ENCODE measurements around the gene NEU4. TPM values are rescaled to one million over a fixed set of nuclear protein-coding genes. Genes with fewer than 3 reads are reported as not detected.

NEU4 gene
- total and polyA plus RNA-seq, 2 of the 4 experiments (the other 2 are of a cell fraction) = not detected

GRCh38 chr2:241812730-241813643, 4.0 kb downstream of the NEU4 start:
- Histone ChIP-seq H2AFZ (replicated peaks; ENCODE audit: low read length, poor library complexity) (no peak overlapping the region), H3K56ac (ENCODE audit: extremely low read depth, insufficient read depth, low read length) (no peak overlapping the region), H2BK15ac (ENCODE audit: low read depth, low read length) (no peak overlapping the region), H3K9me1 (ENCODE audit: insufficient read depth, low read length) (no peaks in the 10 kb centered on the region), H2BK120ac (ENCODE audit: low read depth, low read length) (no peak overlapping the region), H4K20me1 (ENCODE audit: insufficient read depth, low read length) (no peaks in the 10 kb centered on the region; the same call in 1 of the 2 replicates), H3K4me1 (ENCODE audit: control insufficient read depth, insufficient read depth, low read length) (no peaks in the 10 kb centered on the region), H2AK9ac (replicated peaks; ENCODE audit: low read depth, low read length, poor library complexity) (no peak overlapping the region), H4K91ac (ENCODE audit: insufficient read depth, low read depth, low read length) (no peak overlapping the region), H3K79me1 (ENCODE audit: low read depth in 1 of 2, low read length in 2 of 2) (no peaks in the 10 kb centered on the region), H4K5ac (ENCODE audit: low read depth, low read length) (no peak overlapping the region), H2AK5ac (ENCODE audit: low read depth, low read length) (no peak overlapping the region), H3K9me3 (ENCODE audit: control insufficient read depth, insufficient read depth, low read length) (no peaks in the 10 kb centered on the region), H3K4ac (ENCODE audit: low read depth, low read length) (no peak overlapping the region), H2BK20ac (ENCODE audit: low read depth, low read length) (no peak overlapping the region), H3K4me3 (ENCODE audit: insufficient read depth, low read depth, low read length) (no peak overlapping the region), H3K9ac (ENCODE audit: low read depth, low read length) (no peak overlapping the region), H2BK5ac (ENCODE audit: low read depth, low read length, poor library complexity, severe bottlenecking) (no peak overlapping the region), H3K36me3 (ENCODE audit: control insufficient read depth, insufficient read depth, low read length) (no peaks in the 10 kb centered on the region), H3K18ac (ENCODE audit: low read depth, low read length) (no peak overlapping the region), H3K27me3 (ENCODE audit: control insufficient read depth, insufficient read depth, low read length) (peaks cover 20% of the 10 kb centered on the region), H3K27ac (ENCODE audit: insufficient read depth, low read length) (no peak overlapping the region), H3K14ac (replicated peaks; ENCODE audit: low read depth, low read length) (no peak overlapping the region), H4K8ac (ENCODE audit: low read depth in 2 of 2, low read length in 2 of 2) (no peak overlapping the region), H3K4me2 (ENCODE audit: low read depth, low read length) (no peak overlapping the region), H3K23ac (ENCODE audit: low read depth, low read length) (no peak overlapping the region)
- dilution Hi-C loops (cut with HindIII; ENCODE audit: low sequenced_read_pairs, unreplicated experiment) = no loop called here
- no peak for DNase-seq
- intact Hi-C loops (cut with micrococcal nuclease) = no loop called here
- BruUV-seq (replicated peaks) = no TSS peak
- no peak for ATAC-seq (ENCODE audit: low read depth)
- in situ Hi-C loops (cut with MboI; ENCODE audit: low sequenced_read_pairs) = no loop called here
- CTCF ChIA-PET = no interaction called here
- POLR2A ChIA-PET (ENCODE audit: unreplicated experiment) = no interaction called here
- 78% methylated on average over 27 of the region's 40 CpGs; no CpG with 5 or more reads in 1 of the 2 experiments for WGBS, 2 experiments (ENCODE audit: extremely low coverage in 2 of 2, insufficient read length in 1 of 2)
- TF ChIP-seq ELK1 (IDR thresholded peaks at IDR 0.05; ENCODE audit: borderline replicate concordance, low read depth, low read length) = no peak
- no peak for TF ChIP-seq MAFK (IDR thresholded peaks at IDR 0.05; ENCODE audit: low read depth, low read length)
- no peak for TF ChIP-seq CHD1 (IDR thresholded peaks at IDR 0.05; ENCODE audit: low read depth, low read length)
- no peak for TF ChIP-seq BHLHE40 (IDR thresholded peaks at IDR 0.05; ENCODE audit: low read depth, low read length)
- no peak for TF ChIP-seq FOS (IDR thresholded peaks at IDR 0.05; ENCODE audit: low read depth, low read length)
- TF ChIP-seq RCOR1 (IDR thresholded peaks at IDR 0.05; ENCODE audit: insufficient replicate concordance, low read length) = no peak
- TF ChIP-seq SMC3 (IDR thresholded peaks at IDR 0.05; ENCODE audit: low read depth, low read length) = no peak
- TF ChIP-seq POLR2A (IDR thresholded peaks at IDR 0.05; ENCODE audit: low read depth, low read length) = no peak
- TF ChIP-seq CTCF (conservative IDR thresholded peaks at IDR 0.05; ENCODE audit: low read depth, low read length) = no peak
- TF ChIP-seq MAZ (IDR thresholded peaks at IDR 0.05; ENCODE audit: borderline replicate concordance, low read depth, low read length) = no peak
- TF ChIP-seq CEBPB (IDR thresholded peaks at IDR 0.05; ENCODE audit: low read depth, low read length) = no peak
- no peak for TF ChIP-seq USF2 (IDR thresholded peaks at IDR 0.05; ENCODE audit: low read depth, low read length)
- no peak for TF ChIP-seq MXI1 (IDR thresholded peaks at IDR 0.05; ENCODE audit: borderline replicate concordance, low read depth, low read length)
- TF ChIP-seq NFE2L2 (IDR thresholded peaks at IDR 0.05; ENCODE audit: low read depth, low read length) = no peak
- no peak for TF ChIP-seq RAD21 (IDR thresholded peaks at IDR 0.05; ENCODE audit: low read length)
